Mesothelial cell of epicardium (in vitro differentiated cells): ENCODE results near the gene CRISPLD2. TPM values are rescaled to one million over a fixed set of nuclear protein-coding genes. Genes with fewer than 3 reads are reported as not detected.
A peak's percentile ranks its signal among the peaks of the same experiment; 100 is the strongest.

Experiments
- DNase-seq, 2 experiments: peaks; one replicate each; pipeline ENCODE4 v3.0.0; 2021; ENCODE audit warnings: low spot score in 2 of 2; ENCODE audit not compliant: unreplicated experiment in 2 of 2
- H3K27ac Mint-ChIP-seq: 2 replicates; pipeline ENCODE4 v1.8.0; 2021; ENCODE audit warnings: mixed read lengths
- H3K27me3 Mint-ChIP-seq: 2 replicates; pipeline ENCODE4 v1.8.0; 2021; ENCODE audit warnings: low read depth, mixed read lengths
- H3K36me3 Mint-ChIP-seq: 2 replicates; pipeline ENCODE4 v1.8.0; 2021; ENCODE audit warnings: mixed read lengths
- H3K4me1 Mint-ChIP-seq: 2 replicates; pipeline ENCODE4 v1.8.0; 2021; ENCODE audit warnings: mixed read lengths
- H3K4me3 Mint-ChIP-seq: 2 replicates; pipeline ENCODE4 v1.8.0; 2021; ENCODE audit warnings: mild to moderate bottlenecking, moderate library complexity, mixed read lengths
- H3K9me3 Mint-ChIP-seq: 2 replicates; pipeline ENCODE4 v1.8.0; 2021; ENCODE audit warnings: mixed read lengths
- CTCF ChIP-seq: fragments of 200-600 bp; sonication (generic); IDR thresholded peaks from one replicate; pipeline ENCODE4 v1.5.0; 2021; ENCODE audit warnings: antibody characterized with exemption; ENCODE audit not compliant: unreplicated experiment
- total RNA-seq: library from RNA; stranded (reverse); gene quantifications from 3 replicates; pipeline ENCODE4 v1.2.1, GENCODE V29; 2021

CRISPLD2 gene
- total RNA-seq, 1 donor from 2014 or later: 80.1 TPM

- TF ChIP-seq CTCF: no peak
- peaks cover 10% of the 10 kb centered on the region for H3K4me1 Mint-ChIP-seq
- H3K4me3 Mint-ChIP-seq: no peak overlapping the region
- no peaks in the 10 kb centered on the region for H3K27me3 Mint-ChIP-seq
- H3K27ac Mint-ChIP-seq: peak overlapping the region; percentile 58
- no peaks in the 10 kb centered on the region for H3K36me3 Mint-ChIP-seq
- DNase-seq: no peak
- H3K9me3 Mint-ChIP-seq: no peaks in the 10 kb centered on the region
These were observed 109.9 kb downstream of the CRISPLD2 start for GRCh38 chr16:84929421-84930297.

DNA sequence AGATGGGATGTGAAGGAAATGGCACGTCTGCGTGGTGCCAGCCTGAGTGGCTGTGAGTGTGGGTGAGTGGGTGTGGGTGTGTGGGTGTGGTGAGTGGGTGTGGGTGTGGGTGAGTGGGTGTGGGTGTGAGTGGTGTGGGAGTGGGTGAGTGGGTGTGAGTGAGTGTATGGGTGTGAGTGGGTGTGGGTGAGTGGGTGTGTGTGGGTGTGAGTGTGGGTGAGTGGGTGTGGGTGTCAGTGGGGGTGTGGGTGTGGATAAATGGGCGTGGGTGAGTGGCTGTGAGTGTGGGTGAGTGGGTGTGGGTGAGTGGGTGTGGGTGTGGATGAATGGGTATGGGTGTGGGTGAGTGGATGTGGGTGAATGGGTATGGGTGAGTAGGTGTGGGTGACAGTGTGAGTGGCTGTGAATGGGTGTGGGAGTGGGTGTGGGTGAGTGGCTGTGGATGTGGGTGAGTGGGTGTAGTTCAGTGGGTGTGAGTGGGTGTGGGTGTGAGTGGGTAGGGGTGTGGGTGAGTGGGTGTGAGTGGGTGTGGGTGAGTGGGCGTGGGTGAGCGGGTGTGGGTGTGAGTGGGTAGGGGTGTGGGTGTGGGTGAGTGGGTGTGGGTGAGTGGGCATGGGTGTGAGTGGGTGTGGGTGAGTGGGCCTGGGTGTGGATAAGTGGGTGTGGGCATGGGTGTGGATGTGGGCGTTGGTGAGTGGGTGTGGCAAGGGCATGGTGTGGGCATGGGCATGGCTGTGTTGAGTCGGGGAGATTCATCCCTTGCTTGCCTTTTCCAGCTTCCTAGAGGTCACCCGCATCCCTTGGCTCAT lies 110.7 kb downstream of the CRISPLD2 start:
- no peaks in the 10 kb centered on the region for H3K36me3 Mint-ChIP-seq
- no peak for TF ChIP-seq CTCF
- no peaks in the 10 kb centered on the region for H3K9me3 Mint-ChIP-seq
- H3K4me3 Mint-ChIP-seq: no peak overlapping the region
- H3K27me3 Mint-ChIP-seq: no peaks in the 10 kb centered on the region
- no peak for DNase-seq
- no peak overlapping the region for H3K27ac Mint-ChIP-seq
- peaks cover 10% of the 10 kb centered on the region for H3K4me1 Mint-ChIP-seq

GRCh38 chr16:84931107-84931494 lies 111.3 kb downstream of the CRISPLD2 start:
- DNase-seq: no peak
- H3K27me3 Mint-ChIP-seq: no peaks in the 10 kb centered on the region
- H3K36me3 Mint-ChIP-seq: no peaks in the 10 kb centered on the region
- TF ChIP-seq CTCF: no peak
- H3K27ac Mint-ChIP-seq: no peak overlapping the region
- H3K4me1 Mint-ChIP-seq: peaks cover 9% of the 10 kb centered on the region
- no peak overlapping the region for H3K4me3 Mint-ChIP-seq
- no peaks in the 10 kb centered on the region for H3K9me3 Mint-ChIP-seq

- H3K36me3 Mint-ChIP-seq: no peaks in the 10 kb centered on the region
- no peak overlapping the region for H3K27ac Mint-ChIP-seq
These were observed 111.7 kb downstream of the CRISPLD2 start for GRCh38 chr16:84931506-84931905.

DNA sequence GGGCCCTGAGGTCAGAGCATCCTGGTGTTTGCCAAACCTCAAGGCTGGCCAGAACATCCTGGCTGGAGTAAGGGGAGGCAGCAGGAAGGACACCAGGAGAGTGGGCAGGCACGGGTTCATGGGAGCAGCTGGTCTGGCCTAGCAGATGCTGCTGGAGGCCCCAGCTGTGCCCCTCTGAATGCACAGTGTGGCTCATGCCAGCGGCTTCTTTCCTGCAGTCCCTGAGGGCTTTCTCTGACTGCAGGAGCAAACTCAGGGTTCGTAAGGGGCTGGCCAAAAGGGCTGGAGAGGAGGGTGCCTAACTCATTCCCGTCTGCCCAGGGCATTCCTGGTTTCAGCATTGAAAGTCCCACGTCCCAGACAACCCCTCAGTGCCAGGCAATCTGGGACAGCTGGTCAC lies 112.9 kb downstream of the CRISPLD2 start:
- no peaks in the 10 kb centered on the region for H3K27me3 Mint-ChIP-seq
- no peak overlapping the region for H3K4me3 Mint-ChIP-seq
- DNase-seq: no peak
- no peaks in the 10 kb centered on the region for H3K36me3 Mint-ChIP-seq
- H3K27ac Mint-ChIP-seq: no peak overlapping the region
- peaks cover 8% of the 10 kb centered on the region for H3K4me1 Mint-ChIP-seq
- TF ChIP-seq CTCF: no peak
- no peaks in the 10 kb centered on the region for H3K9me3 Mint-ChIP-seq

More at GRCh38 chr16:84931506-84931905, 111.7 kb downstream of the CRISPLD2 start:
- DNase-seq: no peak
- no peaks in the 10 kb centered on the region for H3K9me3 Mint-ChIP-seq
- no peak overlapping the region for H3K4me3 Mint-ChIP-seq
- peaks cover 8% of the 10 kb centered on the region for H3K4me1 Mint-ChIP-seq
- no peaks in the 10 kb centered on the region for H3K27me3 Mint-ChIP-seq
- no peak for TF ChIP-seq CTCF
